Ishikawa (cell line): ENCODE results near the gene CCNI.

Experiments
- CEBPB ChIP-seq: IDR thresholded peaks from 2 replicates; pipeline ENCODE4 v1.6.1; 2012
- CREB1 ChIP-seq: IDR thresholded peaks from 2 replicates; pipeline ENCODE4 v1.6.1; 2012; ENCODE audit warnings: low read depth
- EGR1 ChIP-seq: IDR thresholded peaks from 2 replicates; pipeline ENCODE4 v1.6.1; 2012
- EP300 ChIP-seq: IDR thresholded peaks from 2 replicates; pipeline ENCODE4 v1.6.1; 2012; ENCODE audit warnings: borderline replicate concordance
- MAX ChIP-seq: IDR thresholded peaks from 2 replicates; pipeline ENCODE4 v1.6.1; 2012
- NFIC ChIP-seq: IDR thresholded peaks from 2 replicates; pipeline ENCODE4 v1.6.1; 2012
- RAD21 ChIP-seq: IDR thresholded peaks from 2 replicates; pipeline ENCODE4 v1.6.1; 2012; ENCODE audit warnings: low read depth
- REST ChIP-seq: IDR thresholded peaks from 2 replicates; pipeline ENCODE4 v1.6.1; 2012; ENCODE audit warnings: low read depth, mild to moderate bottlenecking
- TAF1 ChIP-seq: IDR thresholded peaks from 2 replicates; pipeline ENCODE4 v1.6.1; 2012; ENCODE audit warnings: low read depth, mild to moderate bottlenecking
- TCF12 ChIP-seq: IDR thresholded peaks from 2 replicates; pipeline ENCODE4 v1.6.1; 2012; ENCODE audit warnings: low read depth
- USF1 ChIP-seq: IDR thresholded peaks from 2 replicates; pipeline ENCODE4 v1.6.1; 2012
- YY1 ChIP-seq: IDR thresholded peaks from 2 replicates; pipeline ENCODE4 v1.6.1; 2012; ENCODE audit warnings: low read depth
- ZBTB7A ChIP-seq: IDR thresholded peaks from 2 replicates; pipeline ENCODE4 v1.6.1; 2012; ENCODE audit warnings: low read depth

- TF ChIP-seq USF1, result no peak
- TF ChIP-seq RAD21, result no peak
- no peak for TF ChIP-seq REST
- no peak for TF ChIP-seq YY1
- no peak for TF ChIP-seq TAF1
- TF ChIP-seq MAX, result no peak
- no peak for TF ChIP-seq EGR1
- TF ChIP-seq NFIC, result no peak
- no peak for TF ChIP-seq TCF12
- no peak for TF ChIP-seq ZBTB7A
- TF ChIP-seq CEBPB, result no peak
- TF ChIP-seq CREB1, result no peak
- TF ChIP-seq EP300, result no peak
These were observed 39.6 kb downstream of the CCNI start for GRCh38 chr4:77036206-77036605.
